ENCODE results near the gene TRIM25.

The TRIM25 gene

GRCh38 chr17:56913867-56914580 is at the start of gene TRIM25:
Gene TRIM25 (minus strand): TSS chr17:56914049. CDS start chr17:56913988, 61 bp downstream.
- DNase-seq (ENCODE audit: extremely low read depth, low read depth) = no peak
- TF ChIP-seq CTCF (IDR thresholded peaks at IDR 0.05; ENCODE audit: low read depth, low read length, missing control alignments) = no peak
- H3K4me3 ChIP-seq (replicated peaks; ENCODE audit: low read depth, low read length) = peak within 1 kb of the TSS; percentile 87

GRCh38 chr17:56960596-56961538 is 47.0 kb upstream of the TRIM25 start, which contains the start of gene COIL:
Gene COIL (minus strand): TSS chr17:56961050. CDS start chr17:56961019, 31 bp downstream.
- peak; percentile 63 for DNase-seq (ENCODE audit: extremely low read depth, low read depth)
- peak; percentile 99 for TF ChIP-seq CTCF (IDR thresholded peaks at IDR 0.05; ENCODE audit: low read depth, low read length, missing control alignments)
- H3K4me3 ChIP-seq (replicated peaks; ENCODE audit: low read depth, low read length) = peak within 1 kb of the TSS; percentile 81

GRCh38 chr17:56956992-56957391 is 43.1 kb upstream of the TRIM25 start:
- no peak for DNase-seq (ENCODE audit: extremely low read depth, low read depth)
- H3K4me3 ChIP-seq (replicated peaks; ENCODE audit: low read depth, low read length) = no peak overlapping the region
- TF ChIP-seq CTCF (IDR thresholded peaks at IDR 0.05; ENCODE audit: low read depth, low read length, missing control alignments) = no peak

- TF ChIP-seq CTCF (IDR thresholded peaks at IDR 0.05; ENCODE audit: low read depth, low read length, missing control alignments) = no peak
- no peak for DNase-seq (ENCODE audit: extremely low read depth, low read depth)
- H3K4me3 ChIP-seq (replicated peaks; ENCODE audit: low read depth, low read length) = no peak overlapping the region
Measured at GRCh38 chr17:56949595-56949994, 35.7 kb upstream of the TRIM25 start.

- TF ChIP-seq CTCF (IDR thresholded peaks at IDR 0.05; ENCODE audit: low read depth, low read length, missing control alignments) = no peak
- H3K4me3 ChIP-seq (replicated peaks; ENCODE audit: low read depth, low read length) = no peak overlapping the region
- no peak for DNase-seq (ENCODE audit: extremely low read depth, low read depth)
Measured at GRCh38 chr17:56948491-56948890, 34.6 kb upstream of the TRIM25 start.

- no peak for TF ChIP-seq CTCF (IDR thresholded peaks at IDR 0.05; ENCODE audit: low read depth, low read length, missing control alignments)
- no peak overlapping the region for H3K4me3 ChIP-seq (replicated peaks; ENCODE audit: low read depth, low read length)
- DNase-seq (ENCODE audit: extremely low read depth, low read depth) = no peak
Measured at GRCh38 chr17:56947741-56948140, 33.9 kb upstream of the TRIM25 start.

Measured in HFF-Myc (cell line).